CD4-positive, alpha-beta T cell (primary cell): ENCODE results near the gene CEP85L. TPM values are rescaled to one million over a fixed set of nuclear protein-coding genes. Genes with fewer than 3 reads are reported as not detected.

Experiments used
- ATAC-seq: fragments of 200-7000 bp; cut with Tn5 transposase; one replicate; pipeline ENCODE4 v1.10.0; 2022; ENCODE audit warnings: mild to moderate bottlenecking; ENCODE audit not compliant: poor library complexity
- CTCF ChIA-PET: fragments of 350-600 bp; sonication (Branson Sonifier 250); formaldehyde crosslinking; loops from one replicate; lab custom pipeline; 2021; ENCODE audit warnings: antibody characterized with exemption, inconsistent platforms; lab: Charles Lee
- POLR2A ChIA-PET: fragments of 350-600 bp; sonication (Branson Sonifier 250); formaldehyde crosslinking; loops from one replicate; lab custom pipeline; 2021; ENCODE audit warnings: antibody characterized with exemption, inconsistent platforms; lab: Charles Lee
- DNase-seq, 14 experiments: peaks; one replicate each; pipeline ENCODE4 v3.0.0-alpha.2; 2013 to 2020; ENCODE audit warnings: mixed read lengths in 2 of 14
- H3K27ac ChIP-seq, 2 donors: one replicate each; pipeline versions ENCODE4 v1.5.1 to v1.7.0; 2013; ENCODE audit warnings: low read length in 2 of 2, low read depth in 1 of 2, mild to moderate bottlenecking in 1 of 2
- H3K27me3 ChIP-seq, 2 experiments: 1 replicate in 1 of 2; 2 replicates in 1 of 2; pipeline versions ENCODE4 v1.6.1 to v1.7.0; 2013; ENCODE audit warnings: low read length in 2 of 2, control low read depth in 1 of 2, mild to moderate bottlenecking in 1 of 2, moderate library complexity in 1 of 2; ENCODE audit not compliant: insufficient read depth in 2 of 2, control insufficient read depth in 1 of 2
- H3K36me3 ChIP-seq: one replicate; pipeline ENCODE4 v1.6.1; 2013; ENCODE audit warnings: low read length, control low read depth; ENCODE audit not compliant: insufficient read depth
- H3K4me1 ChIP-seq: one replicate; pipeline ENCODE4 v1.6.1; 2013; ENCODE audit warnings: low read length, control low read depth; ENCODE audit not compliant: insufficient read depth
- H3K4me3 ChIP-seq: one replicate; pipeline ENCODE4 v1.5.1; 2013; ENCODE audit warnings: mild to moderate bottlenecking, low read length, moderate library complexity
- H3K9me3 ChIP-seq, 2 experiments: 1 replicate in 1 of 2; 2 replicates in 1 of 2; pipeline versions ENCODE4 v1.6.1 to v1.7.0; 2013; ENCODE audit warnings: low read length in 2 of 2, mild to moderate bottlenecking in 2 of 2, control low read depth in 1 of 2, moderate library complexity in 1 of 2; ENCODE audit not compliant: control insufficient read depth in 1 of 2, insufficient read depth in 1 of 2
- H3K27ac Mint-ChIP-seq: one replicate; pipeline ENCODE4 v1.8.0; 2020; ENCODE audit warnings: mixed read lengths
- H3K27me3 Mint-ChIP-seq: one replicate; pipeline ENCODE4 v1.8.0; 2021; ENCODE audit warnings: mixed read lengths
- H3K36me3 Mint-ChIP-seq: one replicate; pipeline ENCODE4 v1.8.0; 2021; ENCODE audit warnings: low read depth, mixed read lengths
- H3K4me1 Mint-ChIP-seq: one replicate; pipeline ENCODE4 v1.8.0; 2021; ENCODE audit warnings: low read depth, mixed read lengths
- H3K4me3 Mint-ChIP-seq: one replicate; pipeline ENCODE4 v1.8.0; 2020; ENCODE audit warnings: mild to moderate bottlenecking, mixed read lengths
- H3K9me3 Mint-ChIP-seq: one replicate; pipeline ENCODE4 v1.8.0; 2020; ENCODE audit warnings: mixed read lengths
- intact Hi-C, 2 experiments: fragments of 100-400 bp; cut with DNase I in 1 of 2; cut with micrococcal nuclease in 1 of 2; formaldehyde crosslinking; loops; one replicate each; pipeline versions ENCODE4 v1.15.1 to v1.9.0; 2023 to 2025; cut with DNase I, micrococcal nuclease
- total RNA-seq, 174 experiments: library from RNA in 2 of 174; stranded (reverse) in 2 of 174; gene quantifications; one replicate each; pipeline ENCODE4 v1.2.3 and lab custom pipeline; 2021 to 2026
- TF ChIP-seq, protein P1 (sequence below): fragments of 200-600 bp; IDR thresholded peaks from one replicate; pipeline ENCODE4 v1.8.0; 2022; ENCODE audit warnings: antibody characterized with exemption, mild to moderate bottlenecking

Gene CEP85L
- total RNA-seq, 2 experiments from 2014 or later: 76.2 to 80.7 TPM

DNA sequence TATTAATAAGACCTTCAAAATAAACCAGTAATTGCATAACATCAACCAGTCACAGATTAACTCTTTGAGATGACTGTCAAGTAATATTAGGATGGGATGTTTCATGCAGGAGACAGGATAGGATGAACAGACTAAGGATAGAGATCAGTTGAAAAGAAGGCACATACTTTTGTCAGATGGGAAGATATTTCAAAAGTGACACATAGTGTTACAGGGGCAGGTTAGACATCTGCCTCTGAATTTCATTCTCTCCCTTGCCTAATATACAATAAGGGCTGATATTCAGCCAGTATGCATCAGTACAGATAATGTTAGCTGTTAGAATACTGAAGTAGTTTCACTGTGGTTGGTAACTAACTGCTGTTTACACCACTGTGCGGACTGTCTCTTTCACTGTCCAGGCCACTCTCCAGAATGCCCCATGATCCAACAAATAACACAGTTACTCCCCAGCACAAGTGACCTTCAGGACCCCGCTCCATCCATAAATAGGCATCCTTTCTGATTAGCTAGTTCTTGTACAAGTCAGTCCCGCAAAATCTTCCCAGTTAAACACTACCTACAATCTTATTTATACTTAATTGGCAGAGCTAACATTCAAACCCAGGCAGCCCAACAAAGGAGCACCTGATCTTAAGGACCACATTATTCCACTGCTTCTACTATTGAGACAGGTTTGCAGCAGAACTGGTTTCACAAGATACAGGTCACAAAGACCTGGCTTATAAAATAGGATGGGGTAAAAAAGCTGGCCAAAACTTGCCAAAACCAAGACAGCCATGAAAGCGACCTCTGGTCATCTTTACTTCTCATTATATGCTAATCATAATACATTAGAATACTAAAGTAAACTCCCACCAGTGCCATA, 125.2 kb downstream of the CEP85L start:
- Histone ChIP-seq H3K36me3 (peaks cover 29% of the 10 kb centered on the region), H3K27me3 (no peaks in the 10 kb centered on the region), H3K9me3 (no peaks in the 10 kb centered on the region), H3K4me1 (peaks cover 15% of the 10 kb centered on the region), H3K27ac (no peak overlapping the region), H3K4me3 (no peak overlapping the region)
- Mint-ChIP-seq H3K36me3 (peaks cover 61% of the 10 kb centered on the region), H3K4me1 (peaks cover 55% of the 10 kb centered on the region), H3K27ac (no peak overlapping the region), H3K4me3 (no peak overlapping the region), H3K27me3 (no peaks in the 10 kb centered on the region), H3K9me3 (no peaks in the 10 kb centered on the region)
- CTCF ChIA-PET: no interaction called here
- no peak for ATAC-seq
- intact Hi-C loops: no loop called here
- TF ChIP-seq, protein P1, sequence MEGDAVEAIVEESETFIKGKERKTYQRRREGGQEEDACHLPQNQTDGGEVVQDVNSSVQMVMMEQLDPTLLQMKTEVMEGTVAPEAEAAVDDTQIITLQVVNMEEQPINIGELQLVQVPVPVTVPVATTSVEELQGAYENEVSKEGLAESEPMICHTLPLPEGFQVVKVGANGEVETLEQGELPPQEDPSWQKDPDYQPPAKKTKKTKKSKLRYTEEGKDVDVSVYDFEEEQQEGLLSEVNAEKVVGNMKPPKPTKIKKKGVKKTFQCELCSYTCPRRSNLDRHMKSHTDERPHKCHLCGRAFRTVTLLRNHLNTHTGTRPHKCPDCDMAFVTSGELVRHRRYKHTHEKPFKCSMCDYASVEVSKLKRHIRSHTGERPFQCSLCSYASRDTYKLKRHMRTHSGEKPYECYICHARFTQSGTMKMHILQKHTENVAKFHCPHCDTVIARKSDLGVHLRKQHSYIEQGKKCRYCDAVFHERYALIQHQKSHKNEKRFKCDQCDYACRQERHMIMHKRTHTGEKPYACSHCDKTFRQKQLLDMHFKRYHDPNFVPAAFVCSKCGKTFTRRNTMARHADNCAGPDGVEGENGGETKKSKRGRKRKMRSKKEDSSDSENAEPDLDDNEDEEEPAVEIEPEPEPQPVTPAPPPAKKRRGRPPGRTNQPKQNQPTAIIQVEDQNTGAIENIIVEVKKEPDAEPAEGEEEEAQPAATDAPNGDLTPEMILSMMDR: no peak
- no peak for DNase-seq
- POLR2A ChIA-PET: no interaction called here

- ATAC-seq: no peak
- Histone ChIP-seq H3K9me3 (no peaks in the 10 kb centered on the region), H3K27ac (no peak overlapping the region), H3K4me3 (no peak overlapping the region), H3K27me3 (no peaks in the 10 kb centered on the region), H3K36me3 (peaks cover 39% of the 10 kb centered on the region), H3K4me1 (peaks cover 15% of the 10 kb centered on the region)
- Mint-ChIP-seq H3K4me3 (no peak overlapping the region), H3K36me3 (peaks cover 62% of the 10 kb centered on the region), H3K27ac (no peak overlapping the region), H3K27me3 (no peaks in the 10 kb centered on the region), H3K4me1 (peaks cover 50% of the 10 kb centered on the region), H3K9me3 (no peaks in the 10 kb centered on the region)
- ChIA-PET CTCF (no interaction called here), POLR2A (no interaction called here)
- DNase-seq: peak in 3 of 14 experiments; percentile 10 to 46 (median 28)
- TF ChIP-seq, protein P1: no peak
- intact Hi-C loops: no loop called here
Observed at GRCh38 chr6:118524686-118525085, 126.7 kb downstream of the CEP85L start.

DNA sequence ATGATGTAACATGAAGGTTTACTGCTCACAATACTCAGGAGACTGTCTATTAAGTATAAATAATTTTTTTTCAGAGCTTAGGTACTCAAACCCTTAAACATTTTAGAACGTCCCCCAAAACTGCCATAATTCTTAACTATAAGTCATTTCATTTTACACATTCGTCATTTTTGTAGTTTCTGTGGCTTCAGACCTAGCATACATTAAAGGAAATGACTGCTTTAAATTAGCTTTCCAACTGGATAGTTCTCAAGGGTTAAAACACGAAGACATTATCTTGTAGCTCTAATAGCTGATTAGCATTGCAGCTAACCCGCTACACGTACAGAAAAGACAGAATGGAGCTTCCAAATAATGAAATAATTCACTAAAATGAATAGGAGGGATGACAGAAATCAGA, 128.2 kb downstream of the CEP85L start:
- H3K27me3 ChIP-seq: no peaks in the 10 kb centered on the region
- ATAC-seq: no peak
- CTCF ChIA-PET: interaction anchor here (0.9 kb wide), 1 partner anchor 22 kb away, joined by 3 read pairs; no protein-coding TSS in a partner anchor

More for the DNA sequence above, 128.2 kb downstream of the CEP85L start:
- H3K4me1 Mint-ChIP-seq: peaks cover 47% of the 10 kb centered on the region
- intact Hi-C loops: no loop called here
- peaks cover 4% of the 10 kb centered on the region for H3K9me3 Mint-ChIP-seq
- H3K4me1 ChIP-seq: peaks cover 15% of the 10 kb centered on the region
- no peak overlapping the region for H3K4me3 Mint-ChIP-seq
- H3K36me3 ChIP-seq: peaks cover 41% of the 10 kb centered on the region
- TF ChIP-seq, protein P1: no peak
- POLR2A ChIA-PET: no interaction called here
- no peak overlapping the region for H3K4me3 ChIP-seq
- no peak for DNase-seq
- H3K27ac ChIP-seq: no peak overlapping the region
- H3K27ac Mint-ChIP-seq: no peak overlapping the region
- H3K27me3 Mint-ChIP-seq: no peaks in the 10 kb centered on the region
- H3K36me3 Mint-ChIP-seq: peaks cover 77% of the 10 kb centered on the region
- H3K9me3 ChIP-seq: no peaks in the 10 kb centered on the region
